Measurements from ENCODE around the gene PIGU. TPM values are rescaled to one million over a fixed set of nuclear protein-coding genes. Genes with fewer than 3 reads are reported as not detected.

The PIGU gene
- polyA plus RNA-seq, 1 donor from 2014 or later: 35.8 TPM

DNA sequence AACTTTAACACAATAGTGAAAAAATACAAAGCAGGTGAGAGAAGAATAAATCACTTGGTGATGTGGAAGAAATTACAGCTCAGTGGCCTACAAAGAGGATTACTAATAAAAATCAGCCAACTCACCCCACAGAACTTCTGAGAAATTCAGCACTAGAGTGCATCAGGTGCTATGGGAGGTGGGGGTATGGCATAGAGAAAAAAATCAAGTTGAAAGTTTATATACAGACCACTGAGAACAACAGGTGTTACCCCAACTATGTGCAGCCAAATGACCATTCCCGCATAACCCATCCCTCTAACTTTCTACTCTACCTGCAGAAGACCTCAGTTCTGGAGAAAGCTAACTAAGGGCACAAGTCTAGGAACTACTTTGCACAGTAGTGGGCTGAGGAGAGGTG is 47.0 kb downstream of the PIGU start:
- Histone ChIP-seq H3K9me3 (ENCODE audit: low read length) (no peaks in the 10 kb centered on the region), H3K4me3 (ENCODE audit: low read length) (no peak overlapping the region), H3K4me2 (ENCODE audit: low read length) (no peak overlapping the region), H3K27ac (ENCODE audit: low read length) (no peak overlapping the region), H3K79me2 (replicated peaks; ENCODE audit: insufficient read depth, low read length) (no peaks in the 10 kb centered on the region), H3K9ac (ENCODE audit: low read length) (no peak overlapping the region), H3K9me2 (ENCODE audit: insufficient read depth, low read length) (no peaks in the 10 kb centered on the region), H3F3A (ENCODE audit: insufficient read depth, low read length, poor library complexity, severe bottlenecking) (no peaks in the 10 kb centered on the region), H3K27me3 (ENCODE audit: insufficient read depth, low read depth, low read length) (no peaks in the 10 kb centered on the region), H4K20me1 (ENCODE audit: insufficient read depth) (no peaks in the 10 kb centered on the region), H2AFZ (ENCODE audit: low read depth, low read length) (no peak overlapping the region), H3K36me3 (ENCODE audit: insufficient read depth, low read length) (no peaks in the 10 kb centered on the region)
- TF ChIP-seq, protein P1, sequence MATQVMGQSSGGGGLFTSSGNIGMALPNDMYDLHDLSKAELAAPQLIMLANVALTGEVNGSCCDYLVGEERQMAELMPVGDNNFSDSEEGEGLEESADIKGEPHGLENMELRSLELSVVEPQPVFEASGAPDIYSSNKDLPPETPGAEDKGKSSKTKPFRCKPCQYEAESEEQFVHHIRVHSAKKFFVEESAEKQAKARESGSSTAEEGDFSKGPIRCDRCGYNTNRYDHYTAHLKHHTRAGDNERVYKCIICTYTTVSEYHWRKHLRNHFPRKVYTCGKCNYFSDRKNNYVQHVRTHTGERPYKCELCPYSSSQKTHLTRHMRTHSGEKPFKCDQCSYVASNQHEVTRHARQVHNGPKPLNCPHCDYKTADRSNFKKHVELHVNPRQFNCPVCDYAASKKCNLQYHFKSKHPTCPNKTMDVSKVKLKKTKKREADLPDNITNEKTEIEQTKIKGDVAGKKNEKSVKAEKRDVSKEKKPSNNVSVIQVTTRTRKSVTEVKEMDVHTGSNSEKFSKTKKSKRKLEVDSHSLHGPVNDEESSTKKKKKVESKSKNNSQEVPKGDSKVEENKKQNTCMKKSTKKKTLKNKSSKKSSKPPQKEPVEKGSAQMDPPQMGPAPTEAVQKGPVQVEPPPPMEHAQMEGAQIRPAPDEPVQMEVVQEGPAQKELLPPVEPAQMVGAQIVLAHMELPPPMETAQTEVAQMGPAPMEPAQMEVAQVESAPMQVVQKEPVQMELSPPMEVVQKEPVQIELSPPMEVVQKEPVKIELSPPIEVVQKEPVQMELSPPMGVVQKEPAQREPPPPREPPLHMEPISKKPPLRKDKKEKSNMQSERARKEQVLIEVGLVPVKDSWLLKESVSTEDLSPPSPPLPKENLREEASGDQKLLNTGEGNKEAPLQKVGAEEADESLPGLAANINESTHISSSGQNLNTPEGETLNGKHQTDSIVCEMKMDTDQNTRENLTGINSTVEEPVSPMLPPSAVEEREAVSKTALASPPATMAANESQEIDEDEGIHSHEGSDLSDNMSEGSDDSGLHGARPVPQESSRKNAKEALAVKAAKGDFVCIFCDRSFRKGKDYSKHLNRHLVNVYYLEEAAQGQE (IDR thresholded peaks at IDR 0.05; ENCODE audit: borderline replicate concordance): no peak
- TF ChIP-seq MXI1 (conservative IDR thresholded peaks at IDR 0.05; ENCODE audit: poor library complexity, severe bottlenecking): no peak
- TF ChIP-seq CTCF (IDR thresholded peaks at IDR 0.05; ENCODE audit: poor library complexity, severe bottlenecking): no peak
- TF ChIP-seq SMC3 (conservative IDR thresholded peaks at IDR 0.05; ENCODE audit: poor library complexity): no peak
- no peak for TF ChIP-seq EZH2 (IDR thresholded peaks at IDR 0.05; ENCODE audit: borderline replicate concordance, insufficient read depth, low read length, poor library complexity, severe bottlenecking)
- no peak for TF ChIP-seq EP300 (conservative IDR thresholded peaks at IDR 0.05; ENCODE audit: poor library complexity, severe bottlenecking)
- no peak for TF ChIP-seq RAD21 (conservative IDR thresholded peaks at IDR 0.05)
- TF ChIP-seq TAF1 (IDR thresholded peaks at IDR 0.05; ENCODE audit: low read depth): no peak
- no peak for TF ChIP-seq POLR2AphosphoS5 (IDR thresholded peaks at IDR 0.05)

- no peak overlapping the region for H3K4me2 ChIP-seq (ENCODE audit: low read length)
- H3K36me3 ChIP-seq (ENCODE audit: insufficient read depth, low read length): peaks cover 3% of the 10 kb centered on the region
- H3K4me3 ChIP-seq (ENCODE audit: low read length): no peak overlapping the region
- no peak overlapping the region for H3K27ac ChIP-seq (ENCODE audit: low read length)
- H2AFZ ChIP-seq (ENCODE audit: low read depth, low read length): no peak overlapping the region
- H3K9me3 ChIP-seq (ENCODE audit: low read length): no peaks in the 10 kb centered on the region
- H3K9me2 ChIP-seq (ENCODE audit: insufficient read depth, low read length): no peaks in the 10 kb centered on the region
- H3K9ac ChIP-seq (ENCODE audit: low read length): no peak overlapping the region
- no peak for TF ChIP-seq MXI1 (conservative IDR thresholded peaks at IDR 0.05; ENCODE audit: poor library complexity, severe bottlenecking)
- no peak for TF ChIP-seq TAF1 (IDR thresholded peaks at IDR 0.05; ENCODE audit: low read depth)
- TF ChIP-seq, protein P1 (IDR thresholded peaks at IDR 0.05; ENCODE audit: borderline replicate concordance): no peak
- TF ChIP-seq EZH2 (IDR thresholded peaks at IDR 0.05; ENCODE audit: borderline replicate concordance, insufficient read depth, low read length, poor library complexity, severe bottlenecking): no peak
- TF ChIP-seq POLR2AphosphoS5 (IDR thresholded peaks at IDR 0.05): no peak
- TF ChIP-seq SMC3 (conservative IDR thresholded peaks at IDR 0.05; ENCODE audit: poor library complexity): no peak
- TF ChIP-seq CTCF (IDR thresholded peaks at IDR 0.05; ENCODE audit: poor library complexity, severe bottlenecking): no peak
- no peak for TF ChIP-seq RAD21 (conservative IDR thresholded peaks at IDR 0.05)
- TF ChIP-seq EP300 (conservative IDR thresholded peaks at IDR 0.05; ENCODE audit: poor library complexity, severe bottlenecking): no peak
- H4K20me1 ChIP-seq (ENCODE audit: insufficient read depth): no peaks in the 10 kb centered on the region
- no peaks in the 10 kb centered on the region for H3K27me3 ChIP-seq (ENCODE audit: insufficient read depth, low read depth, low read length)
- H3F3A ChIP-seq (ENCODE audit: insufficient read depth, low read length, poor library complexity, severe bottlenecking): no peaks in the 10 kb centered on the region
- no peaks in the 10 kb centered on the region for H3K79me2 ChIP-seq (replicated peaks; ENCODE audit: insufficient read depth, low read length)
These were observed 47.5 kb downstream of the PIGU start for GRCh38 chr20:34629342-34629741.
